Neural crest cell (in vitro differentiated cells): Measurements from ENCODE around the gene DNAH1. TPM values are rescaled to one million over a fixed set of nuclear protein-coding genes. Genes with fewer than 3 reads are reported as not detected.
A peak's percentile ranks its signal among the peaks of the same experiment; 100 is the strongest.

Experiments used
- DNase-seq: peaks from one replicate; pipeline ENCODE4 v3.0.0; 2021; ENCODE audit warnings: low read depth, mixed read lengths, low spot score
- H3K27ac Mint-ChIP-seq: one replicate; pipeline ENCODE4 v1.8.0; 2021; ENCODE audit warnings: mild to moderate bottlenecking, mixed read lengths; ENCODE audit not compliant: unreplicated experiment
- H3K27me3 Mint-ChIP-seq: 2 replicates; pipeline ENCODE4 v1.8.0; 2021; ENCODE audit warnings: low read depth, mild to moderate bottlenecking, mixed read lengths
- H3K36me3 Mint-ChIP-seq: 2 replicates; pipeline ENCODE4 v1.8.0; 2021; ENCODE audit warnings: low read depth, mild to moderate bottlenecking, mixed read lengths
- H3K4me1 Mint-ChIP-seq: 2 replicates; pipeline ENCODE4 v1.8.0; 2021; ENCODE audit warnings: mixed read lengths
- H3K4me3 Mint-ChIP-seq: one replicate; pipeline ENCODE4 v1.8.0; 2021; ENCODE audit warnings: mild to moderate bottlenecking, mixed read lengths
- H3K9me3 Mint-ChIP-seq: 2 replicates; pipeline ENCODE4 v1.8.0; 2021; ENCODE audit warnings: mixed read lengths
- CTCF ChIP-seq: fragments of 200-600 bp; sonication (generic); conservative IDR thresholded peaks from 2 replicates; pipeline ENCODE4 v1.5.0; 2021; ENCODE audit warnings: antibody characterized with exemption, mild to moderate bottlenecking
- total RNA-seq: library from RNA; stranded (reverse); gene quantifications from 2 replicates; pipeline ENCODE4 v1.2.1, GENCODE V29; 2021

DNAH1 gene
- total RNA-seq, 1 donor from 2014 or later: 3.2 TPM

GRCh38 chr3:52438104-52438376 is 121.9 kb downstream of the DNAH1 start:
- TF ChIP-seq CTCF: no peak
- H3K36me3 Mint-ChIP-seq: no peaks in the 10 kb centered on the region
- no peak overlapping the region for H3K27ac Mint-ChIP-seq
- H3K27me3 Mint-ChIP-seq: no peaks in the 10 kb centered on the region
- DNase-seq: no peak
- peaks cover 18% of the 10 kb centered on the region for H3K4me1 Mint-ChIP-seq
- H3K4me3 Mint-ChIP-seq: no peak overlapping the region
- H3K9me3 Mint-ChIP-seq: no peaks in the 10 kb centered on the region

DNA sequence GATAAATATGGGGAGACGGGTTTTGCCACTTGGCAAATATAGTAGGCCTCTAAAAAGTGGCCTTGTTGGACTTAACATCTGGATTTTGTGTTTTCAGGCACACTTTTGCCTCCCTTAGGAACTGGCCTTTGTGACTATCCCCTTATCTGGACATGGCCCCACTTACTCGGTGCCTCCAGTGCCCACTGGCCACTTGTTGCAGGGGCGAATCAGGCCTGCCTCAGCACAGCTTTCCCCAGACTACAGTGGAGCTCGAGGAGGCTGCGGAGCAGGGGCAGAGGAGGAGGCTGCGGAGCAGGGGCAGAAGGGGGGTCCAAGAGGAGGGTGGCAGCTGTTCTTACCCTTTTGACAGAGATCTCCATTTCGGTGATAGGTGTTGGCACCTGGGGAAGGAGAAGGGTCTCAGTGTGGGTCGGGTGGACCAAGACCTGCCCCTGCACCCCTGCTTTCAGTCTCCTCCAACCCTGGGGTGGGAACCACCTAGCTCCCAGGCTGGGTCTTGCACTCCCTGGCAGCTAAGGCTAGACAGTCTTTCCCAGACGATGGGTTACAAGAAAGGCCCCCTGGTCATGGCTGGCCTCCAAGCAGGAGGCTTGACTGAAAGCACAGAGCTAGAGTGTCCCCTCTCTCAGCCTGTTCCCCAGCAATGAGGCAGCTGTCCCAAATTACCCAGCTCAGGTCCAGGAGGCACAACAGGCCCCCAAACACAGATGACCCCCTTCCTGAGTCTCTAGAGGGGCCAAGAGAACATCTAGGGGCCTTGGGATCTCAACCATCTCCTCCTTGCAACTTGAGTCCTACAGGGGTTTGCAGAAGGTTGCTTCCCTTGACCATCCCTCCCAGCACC is 122.7 kb downstream of the DNAH1 start:
- Mint-ChIP-seq H3K9me3 (no peaks in the 10 kb centered on the region), H3K27ac (no peak overlapping the region), H3K4me1 (peaks cover 12% of the 10 kb centered on the region), H3K36me3 (no peaks in the 10 kb centered on the region), H3K4me3 (no peak overlapping the region), H3K27me3 (no peaks in the 10 kb centered on the region)
- no peak for TF ChIP-seq CTCF
- no peak for DNase-seq

- Mint-ChIP-seq H3K36me3 (no peaks in the 10 kb centered on the region), H3K27me3 (no peaks in the 10 kb centered on the region), H3K4me3 (no peak overlapping the region), H3K27ac (no peak overlapping the region), H3K4me1 (peaks cover 7% of the 10 kb centered on the region), H3K9me3 (no peaks in the 10 kb centered on the region)
- TF ChIP-seq CTCF: no peak
- DNase-seq: no peak
Observed at GRCh38 chr3:52439426-52440248, 123.5 kb downstream of the DNAH1 start.

- Mint-ChIP-seq H3K27me3 (no peaks in the 10 kb centered on the region), H3K9me3 (no peaks in the 10 kb centered on the region), H3K27ac (peak overlapping the region; percentile 96), H3K36me3 (no peaks in the 10 kb centered on the region), H3K4me1 (peaks cover 7% of the 10 kb centered on the region), H3K4me3 (no peak overlapping the region)
- DNase-seq: no peak
- TF ChIP-seq CTCF: no peak
Observed at GRCh38 chr3:52440249-52440551, 124.1 kb downstream of the DNAH1 start.

- Mint-ChIP-seq H3K9me3 (no peaks in the 10 kb centered on the region), H3K4me3 (no peak overlapping the region), H3K27ac (peak overlapping the region; percentile 50), H3K36me3 (no peaks in the 10 kb centered on the region), H3K4me1 (peaks cover 7% of the 10 kb centered on the region), H3K27me3 (no peaks in the 10 kb centered on the region)
- no peak for TF ChIP-seq CTCF
- DNase-seq: no peak
Observed at GRCh38 chr3:52440671-52441070, 124.6 kb downstream of the DNAH1 start.
